Testis (tissue), 3 donors: ENCODE results near the gene GTF3C5. TPM values are rescaled to one million over a fixed set of nuclear protein-coding genes. Genes with fewer than 3 reads are reported as not detected.
"Not testable (repeated sequence)": the region's sequence is repeated elsewhere in the genome, so short reads cannot be mapped to it uniquely, and the experiment has no call there.

Source experiments
- DNase-seq: peaks from one replicate; pipeline ENCODE4 v3.0.0-alpha.2; 2019
- H3K27ac ChIP-seq, 2 donors: fragments of 200-600 bp; sonication (generic); one replicate each; pipeline ENCODE4 v1.5.1; 2019
- H3K27me3 ChIP-seq: fragments of 200-600 bp; sonication (generic); one replicate; pipeline ENCODE4 v1.5.1; 2019
- H3K36me3 ChIP-seq: fragments of 200-600 bp; sonication (generic); one replicate; pipeline ENCODE4 v1.5.1; 2017; ENCODE audit warnings: low read depth; ENCODE audit errors: missing control alignments
- H3K4me1 ChIP-seq: fragments of 200-600 bp; sonication (generic); one replicate; pipeline ENCODE4 v1.5.1; 2019
- H3K4me3 ChIP-seq, 2 donors: fragments of 200-600 bp; sonication (generic); one replicate each; pipeline ENCODE4 v1.5.1; 2017 to 2019
- H3K9me3 ChIP-seq: fragments of 200-600 bp; sonication (generic); one replicate; pipeline ENCODE4 v1.5.1; 2017
- POLR2A ChIP-seq: fragments of 450-650 bp; IDR thresholded peaks from one replicate; pipeline ENCODE4 v1.6.1; 2017; ENCODE audit warnings: antibody characterized with exemption, mild to moderate bottlenecking, moderate library complexity
- WGBS, 2 donors: methylation state at CpG; one replicate each; pipeline ENCODE4 v1.1.5; 2018; 5-methylcytosine and 5-hydroxymethylcytosine counted together
- intact Hi-C: fragments of 100-400 bp; cut with DNase I; formaldehyde crosslinking; loops from one replicate; pipeline ENCODE4 v1.15.1; 2023; ENCODE audit warnings: low total_unique reads
- polyA plus RNA-seq: library from polyadenylated mRNA; stranded (reverse); fragments of 350-450 nt; fragmentation: Illumina TruSeq; extraction: RNeasy Lipid Tissue Mini Kit (QIAGEN cat#74804); gene quantifications from one replicate; pipeline ENCODE4 v1.2.3, GENCODE V29; 2014; ENCODE audit warnings: low read depth, low replicate concordance; ENCODE audit not compliant: insufficient read depth
- total RNA-seq, 2 donors: library from RNA; depleted of rRNA; stranded (reverse); fragments of >200 nt; gene quantifications; one replicate each; pipeline ENCODE4 v1.2.3, GENCODE V29; 2016
- TF ChIP-seq, protein P1 (sequence below), 3 experiments: fragments of 450-650 bp in 2 of 3; fragments of 200-600 bp in 1 of 3; sonication (generic) in 1 of 3; IDR thresholded peaks; one replicate each; pipeline ENCODE4 v1.5.1; 2016 to 2019; ENCODE audit warnings: antibody characterized with exemption in 3 of 3, mild to moderate bottlenecking in 2 of 3, moderate library complexity in 1 of 3

Gene GTF3C5
- total and polyA plus RNA-seq, 3 donors from 2014 or later, result 66.9 to 117 (median 109) TPM

DNA sequence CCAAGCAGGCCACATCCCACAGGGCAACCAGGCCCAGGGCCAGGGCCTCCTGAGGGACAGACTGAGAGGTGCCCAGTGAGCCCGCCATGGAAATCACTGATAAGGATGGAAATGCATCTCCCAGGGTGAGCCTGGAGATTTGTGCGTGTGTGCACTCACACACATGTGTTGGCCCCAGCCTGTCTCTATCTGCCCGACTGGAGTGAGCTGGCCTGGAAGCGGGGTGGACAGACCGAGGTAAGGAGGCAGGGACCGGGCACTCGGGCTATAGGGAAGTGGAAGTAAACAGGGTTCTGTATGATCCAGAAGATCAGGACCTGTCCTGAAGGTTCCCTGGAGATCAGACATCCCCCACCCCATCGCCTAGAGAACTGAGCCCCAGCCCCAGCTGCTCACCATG is 34.9 kb upstream of the GTF3C5 start:
- Histone ChIP-seq H3K27me3 (no peaks in the 10 kb centered on the region), H3K27ac (no peak overlapping the region), H3K36me3 (no peaks in the 10 kb centered on the region), H3K9me3 (no peaks in the 10 kb centered on the region), H3K4me3 (no peak overlapping the region), H3K4me1 (no peaks in the 10 kb centered on the region)
- no peak for DNase-seq
- 72 to 75% methylated on average over 6 to 8 of the region's 8 CpGs for WGBS, 2 donors
- intact Hi-C loops, result no loop called here
- TF ChIP-seq, protein P1, sequence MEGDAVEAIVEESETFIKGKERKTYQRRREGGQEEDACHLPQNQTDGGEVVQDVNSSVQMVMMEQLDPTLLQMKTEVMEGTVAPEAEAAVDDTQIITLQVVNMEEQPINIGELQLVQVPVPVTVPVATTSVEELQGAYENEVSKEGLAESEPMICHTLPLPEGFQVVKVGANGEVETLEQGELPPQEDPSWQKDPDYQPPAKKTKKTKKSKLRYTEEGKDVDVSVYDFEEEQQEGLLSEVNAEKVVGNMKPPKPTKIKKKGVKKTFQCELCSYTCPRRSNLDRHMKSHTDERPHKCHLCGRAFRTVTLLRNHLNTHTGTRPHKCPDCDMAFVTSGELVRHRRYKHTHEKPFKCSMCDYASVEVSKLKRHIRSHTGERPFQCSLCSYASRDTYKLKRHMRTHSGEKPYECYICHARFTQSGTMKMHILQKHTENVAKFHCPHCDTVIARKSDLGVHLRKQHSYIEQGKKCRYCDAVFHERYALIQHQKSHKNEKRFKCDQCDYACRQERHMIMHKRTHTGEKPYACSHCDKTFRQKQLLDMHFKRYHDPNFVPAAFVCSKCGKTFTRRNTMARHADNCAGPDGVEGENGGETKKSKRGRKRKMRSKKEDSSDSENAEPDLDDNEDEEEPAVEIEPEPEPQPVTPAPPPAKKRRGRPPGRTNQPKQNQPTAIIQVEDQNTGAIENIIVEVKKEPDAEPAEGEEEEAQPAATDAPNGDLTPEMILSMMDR (IDR thresholded peaks at IDR 0.05), result no peak
- no peak for TF ChIP-seq POLR2A

DNA sequence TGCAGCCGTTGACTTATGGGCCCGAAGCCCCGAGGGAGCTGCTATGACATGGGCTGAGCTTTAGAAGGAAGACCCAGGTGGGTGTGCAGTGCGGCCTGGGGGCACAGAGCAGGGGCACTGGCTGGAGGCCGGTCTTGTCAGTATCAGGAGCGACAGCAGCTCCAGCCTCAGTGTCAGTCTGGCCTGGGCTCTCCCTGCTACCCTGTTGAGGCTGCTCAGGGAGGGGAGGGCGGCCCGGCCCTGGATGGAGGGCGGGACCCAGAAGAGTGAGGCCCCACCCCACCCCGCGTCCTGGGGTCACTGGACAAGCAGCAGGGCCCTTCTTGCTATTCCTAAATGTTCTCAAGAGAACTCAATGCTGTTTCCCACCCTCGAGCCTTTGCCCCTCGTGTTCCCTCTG is 34.3 kb upstream of the GTF3C5 start:
- intact Hi-C loops, result no loop called here
- H3K27me3 ChIP-seq, result no peaks in the 10 kb centered on the region
- H3K4me1 ChIP-seq, result no peaks in the 10 kb centered on the region
- no peak for TF ChIP-seq POLR2A
- TF ChIP-seq, protein P1 (IDR thresholded peaks at IDR 0.05), result no peak
- no peak overlapping the region for H3K4me3 ChIP-seq
- H3K27ac ChIP-seq, result no peak overlapping the region
- H3K9me3 ChIP-seq, result no peaks in the 10 kb centered on the region
- DNase-seq, result no peak
- H3K36me3 ChIP-seq, result no peaks in the 10 kb centered on the region
- 76 to 79% methylated on average over 10 to 13 of the region's 13 CpGs for WGBS, 2 donors

DNA sequence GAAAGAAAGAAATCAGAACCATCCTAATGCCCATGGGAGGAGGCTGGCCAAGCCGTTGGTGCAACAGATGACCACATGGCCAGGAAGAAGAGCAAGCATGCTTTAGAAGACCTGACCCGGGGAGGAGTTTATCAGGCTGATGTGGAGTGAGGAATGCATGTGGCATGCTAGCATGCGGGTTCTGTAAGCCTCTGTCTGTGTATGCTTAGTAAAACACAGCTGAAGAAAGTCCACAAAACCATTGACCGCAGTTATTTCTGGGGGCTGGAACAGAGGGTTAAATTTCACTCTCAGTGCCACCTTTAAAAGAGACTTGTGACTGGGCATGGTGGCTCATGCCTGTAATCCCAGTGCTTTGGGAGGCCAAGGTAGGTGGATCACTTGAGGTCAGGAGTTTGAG is 33.2 kb upstream of the GTF3C5 start:
- no peaks in the 10 kb centered on the region for H3K27me3 ChIP-seq
- TF ChIP-seq, protein P1 (IDR thresholded peaks at IDR 0.05), result no peak
- no peak for TF ChIP-seq POLR2A
- 67 to 81% methylated on average over 3 to 4 of the region's 4 CpGs for WGBS, 2 donors
- no peaks in the 10 kb centered on the region for H3K9me3 ChIP-seq
- no peak for DNase-seq
- no peaks in the 10 kb centered on the region for H3K36me3 ChIP-seq
- H3K4me1 ChIP-seq, result no peaks in the 10 kb centered on the region
- intact Hi-C loops, result no loop called here
- H3K4me3 ChIP-seq, result no peak overlapping the region
- no peak overlapping the region for H3K27ac ChIP-seq

DNA sequence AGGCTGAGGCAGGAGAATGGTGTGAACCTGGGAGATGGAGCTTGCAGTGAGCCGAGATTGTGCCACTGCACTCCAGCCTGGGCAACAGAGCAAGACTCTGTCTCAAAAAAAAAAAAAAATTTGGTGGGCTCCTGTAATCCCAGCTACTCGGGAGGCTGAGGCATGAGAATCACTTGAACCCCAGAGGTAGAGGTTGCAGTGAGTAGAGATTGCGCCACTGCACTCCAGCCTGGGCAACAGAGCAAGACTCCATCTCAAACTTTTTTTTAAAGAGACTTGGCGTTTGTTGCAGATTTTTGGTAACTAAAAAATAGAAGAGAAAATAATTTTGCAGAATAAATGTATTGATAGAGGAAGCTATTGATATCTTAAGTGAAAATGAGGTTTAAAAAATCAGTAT is 32.6 kb upstream of the GTF3C5 start:
- H3K27ac ChIP-seq, intact Hi-C loops, H3K4me3 ChIP-seq, H3K36me3 ChIP-seq, H3K4me1 ChIP-seq, H3K27me3 ChIP-seq, H3K9me3 ChIP-seq, DNase-seq: not testable (repeated sequence)
- WGBS, 2 donors, result 83 to 84% methylated on average over 4 of the region's 4 CpGs

DNA sequence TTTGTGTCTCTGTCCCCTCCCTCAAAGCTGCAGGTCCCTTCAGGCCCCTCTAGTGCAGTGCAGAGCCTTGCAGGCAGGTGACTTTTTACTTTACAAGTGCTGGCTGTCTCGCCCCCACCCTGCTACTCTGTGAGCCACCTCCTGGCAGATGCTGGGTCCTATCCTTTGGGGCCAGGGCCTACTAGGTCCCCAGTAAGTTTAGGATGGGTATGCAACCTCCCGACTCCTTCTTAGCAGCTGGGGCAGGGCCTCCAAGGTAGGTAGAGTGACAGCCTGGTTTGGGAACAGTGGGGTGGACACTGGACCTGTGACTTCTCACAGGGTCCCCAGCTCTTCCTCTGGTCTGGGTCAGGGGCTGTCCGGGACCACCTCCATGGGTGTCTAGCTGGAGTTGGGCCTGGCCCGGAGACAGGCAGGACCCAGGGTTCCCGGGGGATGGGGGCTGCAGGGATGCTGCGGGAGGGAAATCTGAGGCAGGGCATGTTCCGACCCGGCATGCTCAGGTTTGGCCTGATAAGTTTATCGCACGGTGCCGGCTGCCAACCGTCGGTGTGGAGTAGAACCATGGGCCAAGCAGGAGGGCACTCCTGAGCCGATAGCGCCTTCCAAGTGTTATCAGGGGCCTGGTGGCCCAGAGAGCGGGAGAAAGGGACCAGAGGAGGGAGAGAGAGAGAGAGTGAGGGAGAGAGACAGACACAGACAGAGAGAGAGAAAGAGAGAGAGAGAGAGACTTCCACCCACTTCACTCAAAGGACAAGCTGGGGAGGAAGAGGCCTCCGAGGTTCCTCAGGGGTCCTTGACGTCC is 31.8 kb upstream of the GTF3C5 start:
- Histone ChIP-seq H3K9me3 (no peaks in the 10 kb centered on the region), H3K27ac (no peak overlapping the region), H3K27me3 (no peaks in the 10 kb centered on the region), H3K4me1 (no peaks in the 10 kb centered on the region), H3K36me3 (no peaks in the 10 kb centered on the region), H3K4me3 (no peak overlapping the region)
- intact Hi-C loops, result no loop called here
- TF ChIP-seq POLR2A, result no peak
- TF ChIP-seq, protein P1 (IDR thresholded peaks at IDR 0.05), result no peak
- no peak for DNase-seq
- 32 to 69% methylated on average over 11 to 18 of the region's 18 CpGs for WGBS, 2 donors
